ENCODE data around the gene LRP1B. TPM values are rescaled to one million over a fixed set of nuclear protein-coding genes. Genes with fewer than 3 reads are reported as not detected.

LRP1B gene
- total RNA-seq, 4 donors from 2014 or later = 3.3 to 11.1 (median 4.6) TPM

DNA sequence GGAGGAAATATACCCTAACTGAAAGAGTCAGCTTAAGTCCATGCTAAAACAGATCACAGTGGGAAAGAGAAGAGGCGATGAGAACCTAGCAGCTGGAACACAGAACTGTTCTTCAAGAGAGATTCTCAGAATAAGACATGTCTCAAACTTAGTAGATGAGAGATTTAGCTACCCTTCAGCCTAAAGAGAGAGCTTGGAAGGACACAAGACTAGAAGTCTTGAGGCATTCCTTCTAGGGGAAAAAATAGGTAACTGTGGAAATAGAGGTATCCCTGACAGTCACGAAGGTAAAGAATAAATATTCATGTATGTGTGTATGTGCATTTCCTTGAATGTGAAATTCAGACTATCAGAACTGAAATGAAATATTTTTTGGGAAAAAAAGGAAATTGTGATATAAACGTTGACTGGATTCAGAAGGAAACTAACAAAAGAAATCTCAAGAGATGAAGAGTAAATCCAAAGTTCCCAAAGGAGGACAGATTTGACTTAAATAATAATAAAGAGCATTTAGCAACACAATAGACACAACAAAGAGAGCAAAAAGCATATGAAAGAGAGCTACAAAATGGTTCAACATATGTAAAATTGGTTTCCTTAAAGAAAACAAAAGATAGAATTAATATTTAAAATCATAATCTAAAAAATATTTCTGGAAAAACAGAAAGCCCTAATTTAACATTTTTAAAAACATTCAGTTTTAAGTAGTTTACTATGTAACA is 258.7 kb downstream of the LRP1B start:
- intact Hi-C loops (cut with DNase I; ENCODE audit: low total_unique reads) = no loop called here
- Histone ChIP-seq H3K27me3 (no peaks in the 10 kb centered on the region), H3K27ac (no peak overlapping the region), H3K4me3 (no peak overlapping the region), H3K4me1 (no peaks in the 10 kb centered on the region), H3K36me3 (no peaks in the 10 kb centered on the region), H3K9me3 (no peaks in the 10 kb centered on the region)
- TF ChIP-seq POLR2A (IDR thresholded peaks at IDR 0.05) = no peak
- TF ChIP-seq, protein P1, sequence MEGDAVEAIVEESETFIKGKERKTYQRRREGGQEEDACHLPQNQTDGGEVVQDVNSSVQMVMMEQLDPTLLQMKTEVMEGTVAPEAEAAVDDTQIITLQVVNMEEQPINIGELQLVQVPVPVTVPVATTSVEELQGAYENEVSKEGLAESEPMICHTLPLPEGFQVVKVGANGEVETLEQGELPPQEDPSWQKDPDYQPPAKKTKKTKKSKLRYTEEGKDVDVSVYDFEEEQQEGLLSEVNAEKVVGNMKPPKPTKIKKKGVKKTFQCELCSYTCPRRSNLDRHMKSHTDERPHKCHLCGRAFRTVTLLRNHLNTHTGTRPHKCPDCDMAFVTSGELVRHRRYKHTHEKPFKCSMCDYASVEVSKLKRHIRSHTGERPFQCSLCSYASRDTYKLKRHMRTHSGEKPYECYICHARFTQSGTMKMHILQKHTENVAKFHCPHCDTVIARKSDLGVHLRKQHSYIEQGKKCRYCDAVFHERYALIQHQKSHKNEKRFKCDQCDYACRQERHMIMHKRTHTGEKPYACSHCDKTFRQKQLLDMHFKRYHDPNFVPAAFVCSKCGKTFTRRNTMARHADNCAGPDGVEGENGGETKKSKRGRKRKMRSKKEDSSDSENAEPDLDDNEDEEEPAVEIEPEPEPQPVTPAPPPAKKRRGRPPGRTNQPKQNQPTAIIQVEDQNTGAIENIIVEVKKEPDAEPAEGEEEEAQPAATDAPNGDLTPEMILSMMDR (IDR thresholded peaks at IDR 0.05 in 4 of 5, conservative IDR thresholded peaks at IDR 0.05 in 1 of 5) = no peak
- DNase-seq (no peak), ATAC-seq (no peak)
- in situ Hi-C loops (cut with MboI; ENCODE audit: low sequenced_read_pairs in 4 of 4) = no loop called here

DNA sequence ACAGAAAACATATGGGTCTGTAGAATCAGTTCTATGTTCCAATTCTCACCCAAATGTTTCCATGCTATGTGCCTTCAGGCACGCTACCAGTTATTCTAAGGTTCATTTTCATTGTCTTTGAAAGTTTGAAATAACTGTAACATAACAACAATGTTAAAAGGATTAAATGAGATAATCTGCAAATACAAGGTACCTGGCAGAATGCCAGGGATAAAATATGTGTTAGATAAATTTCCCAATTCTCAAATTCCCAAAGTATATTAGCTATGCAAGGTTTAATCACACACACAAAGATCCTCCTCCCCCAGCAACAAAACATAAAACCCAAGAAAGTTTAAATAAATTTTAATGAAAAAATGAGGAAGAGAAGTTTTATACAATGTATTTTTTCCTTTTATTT is 261.2 kb downstream of the LRP1B start:
- H3K4me3 ChIP-seq = no peak overlapping the region
- in situ Hi-C loops (cut with MboI; ENCODE audit: low sequenced_read_pairs in 4 of 4) (no loop called here), intact Hi-C loops (cut with DNase I; ENCODE audit: low total_unique reads) (no loop called here)
- no peak overlapping the region for H3K27ac ChIP-seq
- no peaks in the 10 kb centered on the region for H3K4me1 ChIP-seq
- H3K36me3 ChIP-seq = no peaks in the 10 kb centered on the region
- no peak for ATAC-seq
- TF ChIP-seq, protein P1 (IDR thresholded peaks at IDR 0.05 in 4 of 5, conservative IDR thresholded peaks at IDR 0.05 in 1 of 5) = no peak
- no peak for TF ChIP-seq POLR2A (IDR thresholded peaks at IDR 0.05)
- DNase-seq = no peak
- H3K27me3 ChIP-seq = no peaks in the 10 kb centered on the region
- H3K9me3 ChIP-seq = no peaks in the 10 kb centered on the region

DNA sequence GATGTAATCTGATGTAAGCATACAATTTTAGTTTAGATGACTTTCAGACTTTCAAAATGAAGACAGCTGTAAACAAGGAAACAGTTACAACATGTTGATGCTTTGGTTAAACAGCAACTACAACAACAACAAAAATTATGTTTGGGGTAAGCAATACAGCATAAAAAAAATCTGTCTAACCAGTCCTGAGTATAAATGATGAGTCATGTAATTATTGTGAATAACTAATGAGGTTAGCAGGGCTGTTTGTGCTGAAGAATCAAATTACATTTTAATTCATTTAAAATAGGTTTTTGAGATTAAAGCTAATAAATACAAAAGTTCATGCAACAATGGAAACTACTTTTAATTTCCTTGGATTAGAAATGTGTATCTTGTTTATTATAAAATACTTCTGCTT is 266.9 kb downstream of the LRP1B start:
- Histone ChIP-seq H3K27ac (no peak overlapping the region), H3K36me3 (no peaks in the 10 kb centered on the region), H3K4me1 (no peaks in the 10 kb centered on the region), H3K4me3 (no peak overlapping the region), H3K27me3 (no peaks in the 10 kb centered on the region), H3K9me3 (no peaks in the 10 kb centered on the region)
- intact Hi-C loops (cut with DNase I; ENCODE audit: low total_unique reads) (no loop called here), in situ Hi-C loops (cut with MboI; ENCODE audit: low sequenced_read_pairs in 4 of 4) (no loop called here)
- TF ChIP-seq, protein P1 (IDR thresholded peaks at IDR 0.05 in 4 of 5, conservative IDR thresholded peaks at IDR 0.05 in 1 of 5) = no peak
- no peak for TF ChIP-seq POLR2A (IDR thresholded peaks at IDR 0.05)
- DNase-seq (no peak), ATAC-seq (no peak)

DNA sequence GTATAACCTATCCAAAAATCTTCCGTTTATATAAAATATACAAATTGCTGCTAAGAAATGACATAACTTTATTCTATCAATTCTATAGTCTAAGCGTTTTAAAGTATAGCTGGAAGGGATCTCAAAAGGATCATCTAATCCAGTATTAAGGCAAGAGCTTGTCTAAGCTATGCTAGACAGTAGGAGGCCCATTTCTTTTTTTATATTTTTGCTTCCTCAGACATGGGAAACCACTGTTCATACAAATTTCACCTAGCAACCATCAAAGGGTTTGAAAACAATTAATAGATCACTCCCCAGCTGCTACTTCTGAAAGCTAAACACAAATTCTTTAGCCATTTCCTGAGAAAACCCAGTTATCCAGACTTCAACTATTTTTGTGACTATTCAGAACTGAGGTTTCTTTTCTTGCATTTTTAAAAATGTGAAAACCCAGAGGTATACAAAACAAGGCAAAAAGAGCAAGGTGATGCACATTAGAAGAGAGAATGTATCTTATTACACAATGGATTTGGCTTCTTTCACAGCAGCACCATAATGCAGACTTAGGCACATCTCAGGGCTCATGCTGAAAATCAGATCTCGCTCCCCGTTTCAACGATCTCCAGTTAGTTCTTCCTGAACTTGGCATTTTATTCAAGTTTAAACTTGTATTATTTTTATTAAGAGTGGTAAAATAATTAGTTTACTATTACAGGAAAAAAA is 274.4 kb downstream of the LRP1B start:
- H3K27ac ChIP-seq = no peak overlapping the region
- TF ChIP-seq, protein P1 (IDR thresholded peaks at IDR 0.05 in 4 of 5, conservative IDR thresholded peaks at IDR 0.05 in 1 of 5) = no peak
- TF ChIP-seq POLR2A (IDR thresholded peaks at IDR 0.05) = no peak
- ATAC-seq = no peak
- no peak for DNase-seq
- in situ Hi-C loops (cut with MboI; ENCODE audit: low sequenced_read_pairs in 4 of 4) (no loop called here), intact Hi-C loops (cut with DNase I; ENCODE audit: low total_unique reads) (no loop called here)
- no peaks in the 10 kb centered on the region for H3K4me1 ChIP-seq
- H3K27me3 ChIP-seq = no peaks in the 10 kb centered on the region
- H3K36me3 ChIP-seq = no peaks in the 10 kb centered on the region
- H3K4me3 ChIP-seq = no peak overlapping the region
- H3K9me3 ChIP-seq = no peaks in the 10 kb centered on the region
